ENCODE results near the gene JHY.

The JHY gene

DNA sequence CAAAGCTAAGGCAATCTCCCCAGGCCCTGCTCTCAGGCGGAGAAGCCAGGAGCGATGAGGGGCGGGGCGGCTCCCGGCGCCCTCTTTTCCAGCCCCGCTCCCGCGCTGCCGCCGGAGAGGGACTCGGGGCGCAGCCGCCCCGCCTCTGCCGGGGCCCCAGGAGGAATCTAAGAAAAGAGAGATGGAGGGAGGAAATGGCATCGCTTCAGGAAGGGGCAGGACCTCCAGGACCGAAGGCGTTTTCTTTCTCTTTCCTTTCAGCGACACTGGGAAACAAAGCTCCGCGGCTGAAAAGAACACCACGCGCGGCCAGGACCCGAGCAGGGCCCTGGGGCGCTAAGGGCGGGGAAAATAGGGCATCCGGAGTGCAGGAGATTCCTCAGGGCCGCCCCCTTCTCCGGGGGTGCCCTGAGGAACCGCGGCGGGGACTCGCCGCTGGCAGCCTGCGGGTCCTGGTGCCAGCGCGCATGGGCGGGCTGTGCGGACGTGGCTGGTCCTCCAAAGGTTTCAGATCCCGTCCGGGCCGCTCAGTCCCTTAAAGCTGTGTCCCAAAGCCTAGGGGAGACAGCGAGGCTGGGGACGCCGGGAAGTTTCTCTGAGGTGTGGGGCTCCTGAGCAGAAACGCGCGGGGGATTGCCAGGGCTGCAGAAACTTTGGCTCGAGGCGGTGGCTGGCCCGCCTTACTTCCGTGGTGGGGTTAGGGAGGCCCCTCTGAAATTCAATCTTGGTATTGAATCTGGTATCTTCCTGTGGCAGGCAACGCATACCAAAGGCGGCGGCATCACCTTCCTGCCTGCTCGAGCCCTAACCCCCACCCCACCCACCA is 101.8 kb downstream of the JHY start:
- DNase-seq (no peak), ATAC-seq (ENCODE audit: insufficient read depth, low read depth) (no peak)
- H3K27me3 ChIP-seq (ENCODE audit: insufficient read depth, low read length, poor library complexity): peaks cover 29% of the 10 kb centered on the region
- no peaks in the 10 kb centered on the region for H3K79me2 ChIP-seq (ENCODE audit: insufficient read depth, low read length)
- peaks cover 16% of the 10 kb centered on the region for H4K20me1 ChIP-seq (ENCODE audit: insufficient read depth, low read length)
- no peak overlapping the region for H3K4me2 ChIP-seq (ENCODE audit: insufficient read depth, low read length)
- no peak overlapping the region for H2AFZ ChIP-seq (ENCODE audit: low read depth, low read length)
- TF ChIP-seq, protein P1, sequence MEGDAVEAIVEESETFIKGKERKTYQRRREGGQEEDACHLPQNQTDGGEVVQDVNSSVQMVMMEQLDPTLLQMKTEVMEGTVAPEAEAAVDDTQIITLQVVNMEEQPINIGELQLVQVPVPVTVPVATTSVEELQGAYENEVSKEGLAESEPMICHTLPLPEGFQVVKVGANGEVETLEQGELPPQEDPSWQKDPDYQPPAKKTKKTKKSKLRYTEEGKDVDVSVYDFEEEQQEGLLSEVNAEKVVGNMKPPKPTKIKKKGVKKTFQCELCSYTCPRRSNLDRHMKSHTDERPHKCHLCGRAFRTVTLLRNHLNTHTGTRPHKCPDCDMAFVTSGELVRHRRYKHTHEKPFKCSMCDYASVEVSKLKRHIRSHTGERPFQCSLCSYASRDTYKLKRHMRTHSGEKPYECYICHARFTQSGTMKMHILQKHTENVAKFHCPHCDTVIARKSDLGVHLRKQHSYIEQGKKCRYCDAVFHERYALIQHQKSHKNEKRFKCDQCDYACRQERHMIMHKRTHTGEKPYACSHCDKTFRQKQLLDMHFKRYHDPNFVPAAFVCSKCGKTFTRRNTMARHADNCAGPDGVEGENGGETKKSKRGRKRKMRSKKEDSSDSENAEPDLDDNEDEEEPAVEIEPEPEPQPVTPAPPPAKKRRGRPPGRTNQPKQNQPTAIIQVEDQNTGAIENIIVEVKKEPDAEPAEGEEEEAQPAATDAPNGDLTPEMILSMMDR (IDR thresholded peaks at IDR 0.05; ENCODE audit: borderline replicate concordance, extremely low read depth, low read length, poor library complexity, severe bottlenecking): no peak
- TF ChIP-seq EZH2 (IDR thresholded peaks at IDR 0.05; ENCODE audit: borderline replicate concordance, low read depth, low read length, severe bottlenecking): no peak
- no peak overlapping the region for H3K4me3 ChIP-seq (ENCODE audit: low read depth in 1 of 2, low read length in 2 of 2)
- H3K36me3 ChIP-seq (ENCODE audit: insufficient read depth, low read length): no peaks in the 10 kb centered on the region
- H3K4me1 ChIP-seq (ENCODE audit: insufficient read depth, low read length): no peaks in the 10 kb centered on the region
- H3K27ac ChIP-seq (ENCODE audit: low read length): no peak overlapping the region
- no peaks in the 10 kb centered on the region for H3K9me3 ChIP-seq (ENCODE audit: insufficient read depth, low read length, severe bottlenecking)
- no peak overlapping the region for H3K9ac ChIP-seq (ENCODE audit: low read depth, low read length)

DNA sequence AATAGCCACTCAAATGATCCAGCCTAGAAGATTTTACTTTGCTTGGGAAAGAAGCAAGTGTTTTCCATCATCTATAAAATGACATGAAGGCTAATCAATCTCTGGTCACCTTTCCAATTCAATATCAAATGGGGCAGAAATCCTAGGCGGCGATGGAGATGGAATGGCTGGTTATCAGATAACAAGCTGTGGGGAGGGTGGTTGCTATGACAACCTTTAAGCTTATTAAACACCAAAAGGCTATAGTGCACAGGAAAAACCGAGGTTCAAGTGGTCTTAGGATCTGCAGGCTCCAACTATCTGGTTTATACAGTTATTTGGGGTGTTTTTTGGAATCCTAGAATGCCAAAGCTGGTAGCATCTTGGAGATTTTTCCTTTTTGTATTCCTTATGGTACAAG is 113.0 kb downstream of the JHY start:
- Histone ChIP-seq H3K27me3 (ENCODE audit: insufficient read depth, low read length, poor library complexity) (peaks cover 3% of the 10 kb centered on the region), H3K4me3 (ENCODE audit: low read depth in 1 of 2, low read length in 2 of 2) (no peak overlapping the region), H3K4me1 (ENCODE audit: insufficient read depth, low read length) (no peaks in the 10 kb centered on the region), H3K36me3 (ENCODE audit: insufficient read depth, low read length) (no peaks in the 10 kb centered on the region), H3K79me2 (ENCODE audit: insufficient read depth, low read length) (no peaks in the 10 kb centered on the region), H3K9ac (ENCODE audit: low read depth, low read length) (no peak overlapping the region), H3K4me2 (ENCODE audit: insufficient read depth, low read length) (no peak overlapping the region), H3K27ac (ENCODE audit: low read length) (no peak overlapping the region), H2AFZ (ENCODE audit: low read depth, low read length) (no peak overlapping the region), H4K20me1 (ENCODE audit: insufficient read depth, low read length) (no peaks in the 10 kb centered on the region), H3K9me3 (ENCODE audit: insufficient read depth, low read length, severe bottlenecking) (no peaks in the 10 kb centered on the region)
- TF ChIP-seq EZH2 (IDR thresholded peaks at IDR 0.05; ENCODE audit: borderline replicate concordance, low read depth, low read length, severe bottlenecking): no peak
- TF ChIP-seq, protein P1 (IDR thresholded peaks at IDR 0.05; ENCODE audit: borderline replicate concordance, extremely low read depth, low read length, poor library complexity, severe bottlenecking): no peak
- no peak for ATAC-seq (ENCODE audit: insufficient read depth, low read depth)
- DNase-seq: no peak

DNA sequence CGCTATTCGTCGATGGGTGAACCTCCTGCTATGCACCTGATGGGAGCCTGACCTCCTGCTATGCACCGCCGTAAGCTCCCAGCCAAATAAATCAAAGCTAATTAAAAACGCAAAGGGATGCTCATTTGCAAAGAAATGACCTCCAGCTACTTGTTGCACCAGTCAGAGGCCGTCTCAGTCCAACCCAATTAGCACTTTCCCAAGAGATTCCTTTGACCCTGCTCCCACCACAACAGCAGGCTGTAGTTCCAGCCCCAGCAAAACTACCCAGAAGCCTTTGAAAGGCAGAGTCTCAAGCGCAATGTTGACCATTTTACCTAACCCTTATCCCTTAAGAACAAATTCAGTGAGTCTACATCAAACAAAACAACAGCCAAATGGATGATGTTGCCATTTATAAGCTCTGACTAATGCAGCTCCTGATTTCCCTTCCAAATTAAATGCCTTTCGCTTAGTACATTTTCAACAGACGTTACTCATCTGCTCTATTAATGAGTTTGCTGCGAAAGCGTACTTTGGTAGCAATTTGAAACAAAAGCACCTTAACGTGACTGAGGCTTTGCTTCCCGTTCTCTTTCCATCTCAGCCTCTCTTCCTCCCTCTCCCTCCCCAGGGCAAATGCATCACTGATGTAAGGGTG is 116.3 kb downstream of the JHY start:
- ATAC-seq (ENCODE audit: insufficient read depth, low read depth): no peak
- Histone ChIP-seq H3K9ac (ENCODE audit: low read depth, low read length) (no peak overlapping the region), H3K79me2 (ENCODE audit: insufficient read depth, low read length) (no peaks in the 10 kb centered on the region), H3K36me3 (ENCODE audit: insufficient read depth, low read length) (no peaks in the 10 kb centered on the region), H3K9me3 (ENCODE audit: insufficient read depth, low read length, severe bottlenecking) (no peaks in the 10 kb centered on the region), H3K4me1 (ENCODE audit: insufficient read depth, low read length) (no peaks in the 10 kb centered on the region), H3K27me3 (ENCODE audit: insufficient read depth, low read length, poor library complexity) (peaks cover 3% of the 10 kb centered on the region), H3K27ac (ENCODE audit: low read length) (no peak overlapping the region), H3K4me2 (ENCODE audit: insufficient read depth, low read length) (no peak overlapping the region), H2AFZ (ENCODE audit: low read depth, low read length) (no peak overlapping the region), H3K4me3 (ENCODE audit: low read depth in 1 of 2, low read length in 2 of 2) (no peak overlapping the region), H4K20me1 (ENCODE audit: insufficient read depth, low read length) (no peaks in the 10 kb centered on the region)
- TF ChIP-seq, protein P1 (IDR thresholded peaks at IDR 0.05; ENCODE audit: borderline replicate concordance, extremely low read depth, low read length, poor library complexity, severe bottlenecking): no peak
- no peak for TF ChIP-seq EZH2 (IDR thresholded peaks at IDR 0.05; ENCODE audit: borderline replicate concordance, low read depth, low read length, severe bottlenecking)
- no peak for DNase-seq

All from DND-41 (cell line).